Hematopoietic multipotent progenitor cell (in vitro differentiated cells): ENCODE data around the gene PLCXD1. TPM values are rescaled to one million over a fixed set of nuclear protein-coding genes. Genes with fewer than 3 reads are reported as not detected.
"Not testable (repeated sequence)": the region's sequence is repeated elsewhere in the genome, so short reads cannot be mapped to it uniquely, and the experiment has no call there.

Source experiments
- DNase-seq, 3 donors: peaks; one replicate each; pipeline ENCODE4 v3.0.0-alpha.2; 2011 to 2015; ENCODE audit warnings: low read depth in 2 of 3, low spot score in 2 of 3
- total RNA-seq: library from RNA; depleted of rRNA; stranded (reverse); fragments of >200 nt; gene quantifications from one replicate; pipeline ENCODE4 v1.2.3, GENCODE V29; 2012

Gene PLCXD1, protein sequence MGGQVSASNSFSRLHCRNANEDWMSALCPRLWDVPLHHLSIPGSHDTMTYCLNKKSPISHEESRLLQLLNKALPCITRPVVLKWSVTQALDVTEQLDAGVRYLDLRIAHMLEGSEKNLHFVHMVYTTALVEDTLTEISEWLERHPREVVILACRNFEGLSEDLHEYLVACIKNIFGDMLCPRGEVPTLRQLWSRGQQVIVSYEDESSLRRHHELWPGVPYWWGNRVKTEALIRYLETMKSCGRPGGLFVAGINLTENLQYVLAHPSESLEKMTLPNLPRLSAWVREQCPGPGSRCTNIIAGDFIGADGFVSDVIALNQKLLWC
- 111 TPM for total RNA-seq

DNA sequence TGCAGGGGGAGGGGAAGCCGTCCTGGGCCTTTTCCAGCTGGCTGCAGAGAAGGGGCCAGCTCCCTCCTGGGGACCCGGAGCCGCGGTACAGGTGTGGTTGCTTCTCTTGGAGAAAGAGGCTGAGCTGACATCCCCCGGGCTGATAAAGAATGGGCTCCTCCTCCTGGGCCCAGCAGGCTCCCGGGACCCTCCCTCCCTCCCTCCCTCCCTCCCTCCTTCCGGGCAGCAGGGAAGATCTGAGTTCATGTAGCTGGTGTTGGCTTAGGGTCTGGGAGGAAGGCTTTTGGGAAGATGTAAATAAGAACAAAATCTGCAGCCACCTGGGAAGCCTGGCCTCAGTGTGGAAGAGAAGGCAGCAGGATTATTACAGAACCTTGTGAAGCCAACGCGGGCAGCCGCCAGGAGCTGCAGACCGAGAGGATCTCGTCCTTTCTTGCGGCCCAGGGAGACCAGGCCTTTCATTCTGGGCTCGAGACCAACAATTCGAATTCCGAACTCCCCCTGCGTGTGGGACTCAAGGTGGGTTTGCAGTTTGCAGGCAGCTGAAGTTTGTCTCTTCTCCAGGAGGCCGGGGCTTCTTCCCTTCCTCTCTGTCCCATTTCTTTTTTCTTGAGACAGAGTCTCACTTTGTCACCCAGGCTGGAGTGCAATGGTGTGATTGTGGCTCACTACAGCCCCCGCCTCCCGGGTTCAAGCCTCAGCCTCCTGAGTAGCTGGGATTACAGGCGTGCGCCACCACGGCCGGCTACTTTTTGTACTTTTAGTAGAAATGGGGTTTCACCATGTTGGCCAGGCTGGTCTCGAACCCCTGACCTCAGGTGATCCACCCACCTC is at the start of gene PLCXD1:
Gene PLCXD1 (plus strand): TSS at position 216 of the 834 bp plus-strand sequence. CDS start 2,807 bp downstream, outside the sequence.
- DNase-seq, result peak in 1 of 3 donors; percentile 35

GRCh38 chrX:231637-232277 is 49.4 kb upstream of the PLCXD1 start:
- DNase-seq, result not testable (repeated sequence)

GRCh38 chrX:232278-232655 is 48.9 kb upstream of the PLCXD1 start:
- not testable (repeated sequence) for DNase-seq

DNA sequence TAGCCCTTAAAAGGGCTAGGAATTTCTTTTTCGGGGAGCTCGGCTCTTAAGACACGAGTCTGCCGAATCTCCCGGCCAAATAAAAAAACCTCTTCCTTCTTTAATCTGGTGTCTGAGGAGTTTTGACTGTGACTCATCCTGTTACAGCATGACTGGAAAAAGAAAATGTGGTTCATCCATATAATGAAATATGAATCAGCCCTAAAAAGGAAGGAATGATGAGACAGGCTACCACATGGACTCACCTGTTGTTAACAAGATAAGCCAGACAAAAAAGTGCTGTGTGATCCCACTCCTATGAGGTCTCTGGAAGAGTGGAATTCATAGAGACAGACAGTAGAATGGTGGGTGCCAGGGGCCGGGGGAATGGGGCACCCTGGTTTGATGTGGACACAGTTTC is 45.0 kb upstream of the PLCXD1 start:
- not testable (repeated sequence) for DNase-seq

- no peak for DNase-seq
Measured at GRCh38 chrX:250965-251364, 30.2 kb upstream of the PLCXD1 start.

GRCh38 chrX:251396-252243 is 29.6 kb upstream of the PLCXD1 start:
- DNase-seq, result not testable (repeated sequence)

DNA sequence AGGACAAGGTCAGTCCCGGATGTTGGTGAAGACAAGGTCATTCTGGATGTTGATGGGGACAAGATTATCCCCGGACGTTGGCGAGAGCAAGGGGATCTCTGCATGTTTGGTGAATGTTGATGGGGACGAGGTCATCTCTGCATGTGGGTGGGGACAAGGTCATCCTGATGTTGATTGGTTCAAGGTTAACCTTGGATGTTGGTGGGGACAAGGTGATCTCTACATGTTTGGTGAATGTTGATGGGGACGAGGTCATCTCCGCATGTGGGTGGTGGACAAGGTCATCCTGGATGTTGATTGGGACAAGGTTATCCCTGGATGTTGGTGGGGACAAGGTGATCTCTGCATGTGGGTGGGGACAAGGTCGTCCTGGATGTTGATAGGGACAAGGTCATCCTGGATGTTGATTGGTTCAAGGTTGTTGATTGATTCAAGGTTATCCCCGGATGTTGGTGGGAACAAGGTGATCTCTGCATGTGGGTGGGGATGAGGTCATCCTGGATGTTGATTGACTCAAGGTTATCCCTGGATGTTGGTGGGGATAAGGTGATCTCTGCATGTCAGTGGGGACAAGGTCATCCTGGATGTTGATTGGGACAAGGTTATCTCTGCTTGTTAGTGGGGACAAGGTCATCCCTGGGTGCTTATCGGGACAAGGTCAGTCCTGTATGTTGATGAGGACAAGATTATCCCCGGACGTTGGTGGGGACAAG is 28.8 kb upstream of the PLCXD1 start:
- no peak for DNase-seq

DNA sequence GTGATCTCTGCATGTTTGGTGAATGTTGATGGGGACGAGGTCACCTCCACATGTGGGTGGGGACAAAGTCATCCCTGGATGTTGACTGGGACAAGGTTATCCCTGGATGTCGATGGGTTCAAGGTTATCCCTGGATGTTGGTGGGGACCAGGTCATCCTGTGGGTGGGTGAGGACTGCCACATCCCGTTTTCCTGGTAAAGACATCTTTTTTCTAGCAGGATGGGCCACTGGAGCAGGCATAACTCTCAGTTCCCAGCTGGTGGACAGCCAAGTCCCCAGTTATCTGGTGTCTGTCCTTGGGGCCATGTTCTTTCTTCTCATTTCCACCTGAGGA is 28.3 kb upstream of the PLCXD1 start:
- no peak for DNase-seq

DNA sequence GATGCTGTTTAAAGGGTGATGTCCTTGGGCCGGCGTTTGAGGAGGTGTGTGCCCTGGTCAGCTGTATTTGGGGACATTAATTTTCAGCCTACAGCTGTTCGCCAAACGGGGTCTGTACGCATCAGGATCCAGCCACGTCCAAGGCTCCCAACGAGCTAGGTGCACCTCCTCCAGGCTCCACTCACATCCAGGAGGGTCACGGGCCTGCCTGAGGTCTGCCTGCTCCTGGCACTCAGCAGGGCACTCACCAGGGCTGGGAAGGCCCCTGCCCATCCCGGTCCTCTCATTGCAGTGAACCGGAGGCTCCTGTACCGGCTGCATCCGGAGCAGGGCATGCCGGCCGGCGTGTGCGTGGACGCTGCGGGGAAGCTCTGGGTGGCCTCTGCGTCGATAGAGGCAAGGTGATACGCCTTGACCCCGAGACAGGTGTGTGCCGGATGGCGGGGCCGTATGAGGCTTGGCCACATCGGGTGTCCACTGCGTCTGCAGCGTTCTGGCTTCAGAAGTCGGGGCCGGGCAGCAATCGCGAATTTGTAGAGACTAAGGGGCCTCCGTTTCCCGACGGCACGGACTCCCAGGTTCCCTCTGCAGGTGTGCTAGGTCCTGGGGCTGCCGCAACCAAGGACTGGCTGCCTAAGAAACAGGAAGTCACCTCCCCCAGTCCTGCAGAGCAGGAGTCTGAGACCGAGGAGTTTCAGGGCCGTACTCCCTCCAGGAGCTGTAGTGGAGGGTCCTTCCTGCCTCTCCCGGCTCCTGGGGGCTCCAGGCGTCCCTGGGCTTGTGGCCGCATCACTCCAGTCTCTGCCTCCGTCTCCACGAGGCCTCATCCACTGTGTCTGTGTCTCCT is 27.5 kb upstream of the PLCXD1 start:
- no peak for DNase-seq

- DNase-seq, result no peak
Measured at GRCh38 chrX:254630-255215, 26.5 kb upstream of the PLCXD1 start.

- no peak for DNase-seq
Measured at GRCh38 chrX:255923-256331, 25.3 kb upstream of the PLCXD1 start.

GRCh38 chrX:257054-257453 is 24.1 kb upstream of the PLCXD1 start:
- DNase-seq, result not testable (repeated sequence)

GRCh38 chrX:257681-258289 is 23.4 kb upstream of the PLCXD1 start:
- DNase-seq, result no peak

- DNase-seq, result no peak
Measured at GRCh38 chrX:258291-259040, 22.7 kb upstream of the PLCXD1 start.

- DNase-seq, result peak in 1 of 3 donors; percentile 57
Measured at GRCh38 chrX:259692-260355, 21.4 kb upstream of the PLCXD1 start.

GRCh38 chrX:261167-261918 is 19.8 kb upstream of the PLCXD1 start:
- DNase-seq, result no peak
